Measurements from ENCODE around the gene AP2B1. TPM values are rescaled to one million over a fixed set of nuclear protein-coding genes. Genes with fewer than 3 reads are reported as not detected.
"Not testable (repeated sequence)": the region's sequence is repeated elsewhere in the genome, so short reads cannot be mapped to it uniquely, and the experiment has no call there.

The AP2B1 gene
- total RNA-seq, 2 donors from 2014 or later, result 29.3 to 43.6 TPM

GRCh38 chr17:35607239-35607847, 20.2 kb downstream of the AP2B1 start:
- DNase-seq (no peak), ATAC-seq (no peak)
- Histone ChIP-seq H3K9me3 (no peaks in the 10 kb centered on the region), H3K4me3 (no peak overlapping the region), H3K4me1 (no peaks in the 10 kb centered on the region), H3K27me3 (no peaks in the 10 kb centered on the region), H3K27ac (no peak overlapping the region), H3K36me3 (replicated peaks in 1 of 2; ENCODE audit: insufficient read depth in 1 of 2, low read depth in 2 of 2) (peaks cover 5 to 30% of the 10 kb centered on the region in 2 donors)
- no peak for TF ChIP-seq POLR2A (IDR thresholded peaks at IDR 0.05)
- TF ChIP-seq CTCF (IDR thresholded peaks at IDR 0.05), result no peak
- 75 to 87% methylated on average over 3 of the region's 3 CpGs for WGBS, 2 donors
- intact Hi-C loops (cut with DNase I), result no loop called here

GRCh38 chr17:35609831-35610230, 22.7 kb downstream of the AP2B1 start:
- intact Hi-C loops (cut with DNase I), result loop anchor here (5.0 kb wide), 1 partner anchor 137 kb away; no protein-coding TSS in a partner anchor
- 82 to 98% methylated on average over 4 of the region's 4 CpGs for WGBS, 2 donors
- TF ChIP-seq POLR2A (IDR thresholded peaks at IDR 0.05), result no peak
- TF ChIP-seq CTCF (IDR thresholded peaks at IDR 0.05), result no peak
- H3K27ac ChIP-seq, result no peak overlapping the region
- H3K4me1 ChIP-seq, result no peaks in the 10 kb centered on the region
- no peaks in the 10 kb centered on the region for H3K27me3 ChIP-seq
- ATAC-seq (no peak), DNase-seq (no peak)
- H3K36me3 ChIP-seq (replicated peaks in 1 of 2; ENCODE audit: insufficient read depth in 1 of 2, low read depth in 2 of 2), result peaks cover 5 to 23% of the 10 kb centered on the region in 2 donors
- no peaks in the 10 kb centered on the region for H3K9me3 ChIP-seq
- no peak overlapping the region for H3K4me3 ChIP-seq

GRCh38 chr17:35610746-35611145, 23.6 kb downstream of the AP2B1 start:
- not testable (repeated sequence) for ATAC-seq, H3K27ac ChIP-seq, H3K4me3 ChIP-seq, H3K9me3 ChIP-seq, DNase-seq, H3K27me3 ChIP-seq, H3K4me1 ChIP-seq
- WGBS, 2 donors, result 85% methylated on average over 11 to 12 of the region's 12 CpGs
- intact Hi-C loops (cut with DNase I), result loop anchor here (5.0 kb wide), 1 partner anchor 137 kb away; no protein-coding TSS in a partner anchor
- H3K36me3 ChIP-seq (replicated peaks in 1 of 2; ENCODE audit: insufficient read depth in 1 of 2, low read depth in 2 of 2), result peaks cover 5 to 20% of the 10 kb centered on the region in 2 donors

- Histone ChIP-seq H3K27me3 (no peaks in the 10 kb centered on the region), H3K4me3 (no peak overlapping the region), H3K27ac (no peak overlapping the region), H3K9me3 (no peaks in the 10 kb centered on the region), H3K4me1 (peaks cover 7% of the 10 kb centered on the region), H3K36me3 (replicated peaks in 1 of 2; ENCODE audit: insufficient read depth in 1 of 2, low read depth in 2 of 2) (peaks cover 0 to 14% of the 10 kb centered on the region in 2 donors)
- 70 to 74% methylated on average over 2 of the region's 2 CpGs for WGBS, 2 donors
- DNase-seq, result peak; percentile 39 to 73 (median 56)
- intact Hi-C loops (cut with DNase I), result loop anchor here (5.0 kb wide), 1 partner anchor 134 kb away; no protein-coding TSS in a partner anchor
- no peak for TF ChIP-seq POLR2A (IDR thresholded peaks at IDR 0.05)
- TF ChIP-seq CTCF (IDR thresholded peaks at IDR 0.05), result peak; percentile 8 to 63 (median 48)
- ATAC-seq, result no peak
These were observed 25.9 kb downstream of the AP2B1 start for GRCh38 chr17:35612924-35613521.

GRCh38 chr17:35614810-35615209, 27.7 kb downstream of the AP2B1 start:
- DNase-seq, result no peak
- no peak for ATAC-seq
- Histone ChIP-seq H3K4me1 (peaks cover 11% of the 10 kb centered on the region), H3K9me3 (no peaks in the 10 kb centered on the region), H3K4me3 (no peak overlapping the region), H3K27me3 (no peaks in the 10 kb centered on the region), H3K36me3 (replicated peaks in 1 of 2; ENCODE audit: insufficient read depth in 1 of 2, low read depth in 2 of 2) (peaks cover 0 to 5% of the 10 kb centered on the region in 2 donors), H3K27ac (no peak overlapping the region)
- WGBS, 2 donors, result 71 to 76% methylated on average over 3 of the region's 3 CpGs
- TF ChIP-seq CTCF (IDR thresholded peaks at IDR 0.05), result no peak
- no peak for TF ChIP-seq POLR2A (IDR thresholded peaks at IDR 0.05)
- intact Hi-C loops (cut with DNase I), result loop anchor here (5.0 kb wide), 1 partner anchor 132 kb away; no protein-coding TSS in a partner anchor

Data from body of pancreas (tissue), 4 donors.